K562 (cell line): ENCODE data around the gene UGT3A1. TPM values are rescaled to one million over a fixed set of nuclear protein-coding genes. Genes with fewer than 3 reads are reported as not detected.
"Not testable (repeated sequence)": the region's sequence is repeated elsewhere in the genome, so short reads cannot be mapped to it uniquely, and the experiment has no call there.

Experiments used
- ATAC-seq: fragments of 200-7000 bp; cut with Tn5 transposase; 3 replicates; pipeline ENCODE4 v1.9.1; 2020; ENCODE audit warnings: moderate library complexity
- BruUV-seq: library from RNA; stranded (reverse); fragments of 400-500 nt; replicated peaks from 2 replicates; lab custom pipeline; 2021; lab: Mats Ljungman, UMichigan
- CTCF ChIA-PET: fragments of 300-600 bp; formaldehyde crosslinking; extraction: SDS; loops from one replicate; lab custom pipeline; 2021; ENCODE audit warnings: low intra/inter-chr PET ratio; lab: Yijun Ruan, JAX
- POLR2A ChIA-PET: fragments of 300-600, 350-650 bp; sonication (Branson Sonifier 250); formaldehyde crosslinking; extraction: SDS; loops from one replicate; lab custom pipeline; 2021; ENCODE audit warnings: antibody characterized with exemption, inconsistent platforms; lab: Yijun Ruan, JAX
- DNase-seq, 4 experiments: peaks; one replicate each; pipeline versions ENCODE4 v3.0.0 to v3.0.0-alpha.2; 2011 to 2018; ENCODE audit warnings: low spot score in 3 of 4, mixed read lengths in 3 of 4; ENCODE audit errors: extremely low read depth in 1 of 4
- FAIRE-seq: peaks from 2 replicates; lab custom pipeline; 2011; peaks lifted over from hg19 to GRCh38; lab: Jason Lieb, UNC
- H2AFZ ChIP-seq: 2 replicates; pipeline ENCODE4 v1.6.0; 2011; ENCODE audit warnings: low read depth, low read length, control low read depth, inconsistent platforms
- H3K27ac ChIP-seq: fragments of 200-600 bp; 3 replicates; pipeline ENCODE4 v1.8.0; 2011; ENCODE audit warnings: low read depth, mild to moderate bottlenecking, control low read depth, inconsistent platforms, low read length, moderate library complexity, mixed read lengths; ENCODE audit errors: extremely low read depth
- H3K27me3 ChIP-seq, 2 experiments: fragments of 300-600 bp in 1 of 2; 2 replicates in 1 of 2; 3 replicates in 1 of 2; pipeline versions ENCODE4 v1.6.0 to v1.8.0; 2011; ENCODE audit warnings: inconsistent platforms in 2 of 2, low read length in 2 of 2, mild to moderate bottlenecking in 1 of 2, mixed read lengths in 1 of 2, moderate library complexity in 1 of 2; ENCODE audit not compliant: control insufficient read depth in 2 of 2, insufficient read depth in 2 of 2
- H3K36me3 ChIP-seq: fragments of 300-600 bp; 3 replicates; pipeline ENCODE4 v1.8.0; 2011; ENCODE audit warnings: mild to moderate bottlenecking, low read length, inconsistent platforms; ENCODE audit not compliant: control insufficient read depth, insufficient read depth
- H3K4me1 ChIP-seq, 2 experiments: fragments of 200-600 bp in 1 of 2; replicated peaks in 1 of 2; 2 replicates in 1 of 2; 3 replicates in 1 of 2; pipeline versions ENCODE4 v1.5.1 to v1.8.0; 2011; ENCODE audit warnings: inconsistent platforms in 2 of 2, low read length in 2 of 2, mild to moderate bottlenecking in 1 of 2, mixed read lengths in 1 of 2, moderate library complexity in 1 of 2; ENCODE audit not compliant: control insufficient read depth in 2 of 2, insufficient read depth in 2 of 2
- H3K4me2 ChIP-seq: 2 replicates; pipeline ENCODE4 v1.6.1; 2011; ENCODE audit warnings: low read length, control low read depth, inconsistent platforms, mixed read lengths; ENCODE audit not compliant: insufficient read depth
- H3K4me3 ChIP-seq: fragments of 200-600 bp; sonication (generic), shearing (Covaris generic); 2 replicates; pipeline ENCODE4 v1.5.1; 2016; ENCODE audit warnings: control low read depth, inconsistent platforms
- H3K79me2 ChIP-seq: fragments of 200-600 bp; 3 replicates; pipeline ENCODE4 v1.8.0; 2011; ENCODE audit warnings: low read length, inconsistent platforms; ENCODE audit not compliant: control insufficient read depth, insufficient read depth
- H3K9ac ChIP-seq, 2 experiments: 2 replicates each; pipeline versions ENCODE4 v1.6.0 to v1.6.1; 2011; ENCODE audit warnings: low read depth in 2 of 2, low read length in 2 of 2, control low read depth in 1 of 2, inconsistent platforms in 1 of 2, mild to moderate bottlenecking in 1 of 2, mixed read lengths in 1 of 2; ENCODE audit not compliant: insufficient read depth in 1 of 2
- H3K9me1 ChIP-seq: one replicate; pipeline ENCODE4 v1.6.0; 2011; ENCODE audit warnings: inconsistent platforms, mild to moderate bottlenecking, low read length, moderate library complexity; ENCODE audit not compliant: control insufficient read depth, insufficient read depth
- H3K9me3 ChIP-seq: replicated peaks from 2 replicates; pipeline ENCODE4 v1.5.1; 2011; ENCODE audit warnings: low read depth, low read length, inconsistent platforms; ENCODE audit not compliant: control insufficient read depth, insufficient read depth
- H4K20me1 ChIP-seq: replicated peaks from 2 replicates; pipeline ENCODE4 v1.6.1; 2011; ENCODE audit warnings: low read length, inconsistent platforms, mixed read lengths; ENCODE audit not compliant: control insufficient read depth, insufficient read depth
- DACH1 ChIP-seq: fragments of 450-650 bp; IDR thresholded peaks from 2 replicates; pipeline ENCODE4 v1.6.1; 2018; ENCODE audit not compliant: partially characterized antibody
- MAFG ChIP-seq: fragments of 450-650 bp; conservative IDR thresholded peaks from 2 replicates; pipeline ENCODE4 v1.6.1; 2016; ENCODE audit warnings: missing genetic modification characterization, missing compliant biosample characterization
- ZNF512 ChIP-seq: IDR thresholded peaks from 2 replicates; pipeline ENCODE4 v1.6.1; 2016; ENCODE audit warnings: missing genetic modification characterization, missing compliant biosample characterization
- WGBS: fragments of 100-300 bp; shearing (Covaris generic); methylation state at CpG from one replicate; pipeline ENCODE4 v1.1.6; 2016; ENCODE audit warnings: low coverage, mixed read lengths; ENCODE audit not compliant: insufficient coverage; ENCODE audit errors: missing lambda C conversion rate; 5-methylcytosine and 5-hydroxymethylcytosine counted together
- in situ Hi-C: fragments of 300-500 bp; cut with MboI; formaldehyde crosslinking; loops from 4 replicates; pipeline ENCODE4 v1.15.0; 2018; ENCODE audit warnings: inconsistent platforms, mixed read lengths
- intact Hi-C: fragments of 100-400 bp; cut with micrococcal nuclease; formaldehyde crosslinking; loops from 2 replicates; pipeline ENCODE4 v1.14.2; 2022
- polyA plus RNA-seq, 8 experiments: library from polyadenylated mRNA; depleted of rRNA in 4 of 8; stranded (reverse) in 5 of 8; unstranded in 3 of 8; fragments of >200 nt; fragmentation: Nextera tagmentation in 2 of 8; fragmentation: Illumina TruSeq in 1 of 8; extraction: Ambion mirVana in 2 of 8; extraction: Trizol in 1 of 8; gene quantifications; 2 replicates each; pipeline versions ENCODE4 v1.2.1 to v1.2.3, GENCODE V29; 2011 to 2014; ENCODE audit warnings: inconsistent platforms in 1 of 8, missing spikeins in 1 of 8
- total RNA-seq, 7 experiments: library from RNA; depleted of rRNA in 6 of 7; stranded (reverse); fragments of >200 nt in 6 of 7; fragmentation: Illumina TruSeq in 2 of 7; extraction: Trizol in 2 of 7; gene quantifications; 2 replicates each; pipeline versions ENCODE4 v1.2.1 to v1.2.3, GENCODE V29; 2011 to 2021; ENCODE audit warnings: low replicate concordance in 1 of 7

Gene UGT3A1
- total and polyA plus RNA-seq, 9 of the 15 experiments (the other 6 are each of a cell fraction or from before 2014, with no cell fraction given): not detected

DNA sequence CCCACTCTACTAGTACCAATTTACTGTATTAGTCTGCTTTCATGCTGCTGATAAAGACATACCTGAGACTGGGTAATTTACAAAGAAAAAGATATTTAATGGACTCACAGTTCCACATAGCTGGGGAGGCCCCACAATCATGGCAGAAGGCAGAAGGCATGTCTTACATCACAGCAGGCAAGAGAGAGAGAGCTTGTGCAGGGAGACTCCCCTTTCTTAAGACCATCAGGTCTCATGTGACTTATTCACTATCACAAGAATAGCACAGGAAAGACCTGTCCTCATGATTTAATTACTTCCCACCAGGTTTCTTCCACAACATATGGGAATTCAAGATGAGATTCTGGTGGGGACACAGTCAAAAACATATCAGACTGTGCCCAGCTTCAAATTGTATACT lies 11.5 kb downstream of the UGT3A1 start (continued):
- TF ChIP-seq DACH1 (no peak), MAFG (tag) (no peak)
- TF ChIP-seq, all 486 proteins: peak for 0

GRCh38 chr5:35976859-35977258 lies 14.3 kb downstream of the UGT3A1 start:
- H3K9me1 ChIP-seq, POLR2A ChIA-PET, H3K9me3 ChIP-seq, H4K20me1 ChIP-seq, H3K9ac ChIP-seq, H3K4me2 ChIP-seq, intact Hi-C loops, in situ Hi-C loops, H3K27me3 ChIP-seq, ATAC-seq, CTCF ChIA-PET, H3K36me3 ChIP-seq, BruUV-seq, H3K4me3 ChIP-seq, H3K4me1 ChIP-seq, H3K79me2 ChIP-seq, DNase-seq, H3K27ac ChIP-seq, FAIRE-seq, H2AFZ ChIP-seq: not testable (repeated sequence)
- WGBS: 0% methylated on average over 3 of the region's 3 CpGs
- peak; percentile 68 for TF ChIP-seq ZNF512 (tag)
